Prostate gland (tissue), 2 donors: Measurements from ENCODE around the gene KDM4B. TPM values are rescaled to one million over a fixed set of nuclear protein-coding genes. Genes with fewer than 3 reads are reported as not detected.
A peak's percentile ranks its signal among the peaks of the same experiment; 100 is the strongest.

Experiments used
- DNase-seq: peaks from one replicate; pipeline ENCODE4 v3.0.0-alpha.2; 2019; ENCODE audit warnings: low spot score
- H3K27ac ChIP-seq, 2 donors: fragments of 200-600 bp; sonication (generic); 2 replicates each; pipeline ENCODE4 v1.5.1; 2017 to 2019
- H3K27me3 ChIP-seq: fragments of 200-600 bp; sonication (generic); replicated peaks from 2 replicates; pipeline ENCODE4 v1.5.1; 2019; ENCODE audit not compliant: insufficient read depth
- H3K36me3 ChIP-seq, 2 donors: fragments of 200-600 bp; sonication (generic); 1 replicate in 1 of 2; 2 replicates in 1 of 2; pipeline versions ENCODE4 v1.5.1 to v1.8.1; 2017 to 2019
- H3K4me1 ChIP-seq: fragments of 200-600 bp; sonication (generic); replicated peaks from 2 replicates; pipeline ENCODE4 v1.5.1; 2019
- H3K4me3 ChIP-seq, 2 donors: fragments of 200-600 bp; sonication (generic); 2 replicates each; pipeline ENCODE4 v1.5.1; 2017 to 2019
- H3K9me3 ChIP-seq: fragments of 200-600 bp; sonication (generic); 2 replicates; pipeline ENCODE4 v1.5.1; 2017
- POLR2A ChIP-seq: fragments of 450-650 bp; IDR thresholded peaks from one replicate; pipeline ENCODE4 v1.6.1; 2016; ENCODE audit warnings: antibody characterized with exemption, mild to moderate bottlenecking
- POLR2AphosphoS5 ChIP-seq: sonication (generic); formaldehyde crosslinking; IDR thresholded peaks from one replicate; pipeline ENCODE4 v1.6.1; 2017; ENCODE audit warnings: antibody characterized with exemption
- WGBS: methylation state at CpG from one replicate; pipeline ENCODE4 v1.1.5; 2018; 5-methylcytosine and 5-hydroxymethylcytosine counted together
- intact Hi-C: fragments of 100-400 bp; cut with DNase I; formaldehyde crosslinking; loops from one replicate; pipeline ENCODE4 v1.14.2; 2022
- total RNA-seq, 2 donors: library from RNA; depleted of rRNA; stranded (reverse); fragments of >200 nt; gene quantifications; one replicate each; pipeline ENCODE4 v1.1.0, GENCODE V29; 2016
- TF ChIP-seq, protein P1 (sequence below), 4 experiments: fragments of 200-600 bp in 2 of 4; fragments of 450-650 bp in 2 of 4; sonication (generic) in 2 of 4; IDR thresholded peaks; 1 replicate in 3 of 4; 2 replicates in 1 of 4; pipeline ENCODE4 v1.5.1; 2016 to 2019; ENCODE audit warnings: antibody characterized with exemption in 4 of 4, mild to moderate bottlenecking in 2 of 4, moderate library complexity in 2 of 4

Gene KDM4B
- total RNA-seq, 2 donors from 2014 or later: 74.6 to 136 TPM

DNA sequence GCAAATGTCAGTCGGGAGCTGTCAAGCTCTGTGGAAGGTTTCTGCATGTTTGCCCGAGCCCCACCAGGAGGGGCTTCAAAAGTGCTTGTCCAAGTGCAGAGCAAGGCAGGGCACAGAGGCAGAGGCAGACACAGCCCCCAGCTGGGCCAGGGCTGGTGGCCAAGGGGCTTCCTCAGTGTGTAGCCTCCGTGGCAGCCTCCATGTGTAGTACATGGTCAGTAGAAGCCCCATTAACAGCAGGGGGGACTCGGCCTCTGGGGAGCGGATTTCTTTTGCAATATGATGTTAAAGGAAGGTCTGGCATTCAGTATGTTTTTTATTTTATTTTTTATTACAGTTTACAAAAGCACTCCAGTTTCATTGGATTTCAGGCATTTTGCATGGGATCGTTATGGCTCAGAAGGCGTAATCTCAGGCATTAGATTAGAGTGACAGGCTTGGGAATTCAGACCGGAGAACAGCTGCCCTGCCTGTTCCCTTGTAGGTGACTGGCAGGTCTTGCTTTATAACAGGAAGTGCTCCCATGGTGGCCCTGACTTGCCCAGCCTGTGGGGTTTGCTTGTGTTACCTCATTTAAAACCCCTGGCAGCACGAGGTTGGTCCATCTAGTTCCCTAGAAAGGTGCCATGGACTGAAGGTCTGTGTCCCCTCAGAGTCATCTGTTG lies 129.2 kb downstream of the KDM4B start:
- Histone ChIP-seq H3K9me3 (no peaks in the 10 kb centered on the region), H3K4me1 (peaks cover 5% of the 10 kb centered on the region), H3K4me3 (no peak overlapping the region), H3K27ac (no peak overlapping the region), H3K36me3 (no peaks in the 10 kb centered on the region), H3K27me3 (no peaks in the 10 kb centered on the region)
- intact Hi-C loops: no loop called here
- TF ChIP-seq, protein P1, sequence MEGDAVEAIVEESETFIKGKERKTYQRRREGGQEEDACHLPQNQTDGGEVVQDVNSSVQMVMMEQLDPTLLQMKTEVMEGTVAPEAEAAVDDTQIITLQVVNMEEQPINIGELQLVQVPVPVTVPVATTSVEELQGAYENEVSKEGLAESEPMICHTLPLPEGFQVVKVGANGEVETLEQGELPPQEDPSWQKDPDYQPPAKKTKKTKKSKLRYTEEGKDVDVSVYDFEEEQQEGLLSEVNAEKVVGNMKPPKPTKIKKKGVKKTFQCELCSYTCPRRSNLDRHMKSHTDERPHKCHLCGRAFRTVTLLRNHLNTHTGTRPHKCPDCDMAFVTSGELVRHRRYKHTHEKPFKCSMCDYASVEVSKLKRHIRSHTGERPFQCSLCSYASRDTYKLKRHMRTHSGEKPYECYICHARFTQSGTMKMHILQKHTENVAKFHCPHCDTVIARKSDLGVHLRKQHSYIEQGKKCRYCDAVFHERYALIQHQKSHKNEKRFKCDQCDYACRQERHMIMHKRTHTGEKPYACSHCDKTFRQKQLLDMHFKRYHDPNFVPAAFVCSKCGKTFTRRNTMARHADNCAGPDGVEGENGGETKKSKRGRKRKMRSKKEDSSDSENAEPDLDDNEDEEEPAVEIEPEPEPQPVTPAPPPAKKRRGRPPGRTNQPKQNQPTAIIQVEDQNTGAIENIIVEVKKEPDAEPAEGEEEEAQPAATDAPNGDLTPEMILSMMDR (IDR thresholded peaks at IDR 0.05): no peak
- TF ChIP-seq POLR2A: no peak
- TF ChIP-seq POLR2AphosphoS5: no peak
- 81% methylated on average over 9 of the region's 9 CpGs for WGBS
- no peak for DNase-seq

DNA sequence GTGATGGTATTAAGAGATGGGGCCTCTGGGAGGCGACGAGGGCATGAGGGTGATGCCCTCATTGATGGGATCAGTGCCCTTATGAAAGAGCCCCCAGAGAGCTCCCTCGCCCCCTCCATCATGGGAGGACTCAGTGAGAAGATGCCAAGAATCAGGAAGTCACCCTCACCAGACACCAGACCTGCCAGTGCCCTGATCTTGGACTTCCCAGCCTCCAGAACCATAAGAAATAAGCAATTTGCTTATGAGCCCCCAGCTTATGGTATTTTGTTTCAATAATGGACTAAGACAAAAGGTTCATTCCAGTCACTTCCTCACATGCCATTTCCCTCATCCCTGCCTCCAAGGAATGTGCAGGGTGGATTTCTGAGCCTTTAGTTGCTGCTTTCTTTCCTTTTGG lies 129.7 kb downstream of the KDM4B start:
- TF ChIP-seq POLR2A: no peak
- TF ChIP-seq, protein P1 (IDR thresholded peaks at IDR 0.05): no peak
- no peak for DNase-seq
- intact Hi-C loops: no loop called here
- Histone ChIP-seq H3K4me1 (peaks cover 11% of the 10 kb centered on the region), H3K4me3 (no peak overlapping the region), H3K27me3 (no peaks in the 10 kb centered on the region), H3K36me3 (no peaks in the 10 kb centered on the region), H3K9me3 (no peaks in the 10 kb centered on the region), H3K27ac (no peak overlapping the region)
- 97% methylated on average over 3 of the region's 3 CpGs for WGBS

DNA sequence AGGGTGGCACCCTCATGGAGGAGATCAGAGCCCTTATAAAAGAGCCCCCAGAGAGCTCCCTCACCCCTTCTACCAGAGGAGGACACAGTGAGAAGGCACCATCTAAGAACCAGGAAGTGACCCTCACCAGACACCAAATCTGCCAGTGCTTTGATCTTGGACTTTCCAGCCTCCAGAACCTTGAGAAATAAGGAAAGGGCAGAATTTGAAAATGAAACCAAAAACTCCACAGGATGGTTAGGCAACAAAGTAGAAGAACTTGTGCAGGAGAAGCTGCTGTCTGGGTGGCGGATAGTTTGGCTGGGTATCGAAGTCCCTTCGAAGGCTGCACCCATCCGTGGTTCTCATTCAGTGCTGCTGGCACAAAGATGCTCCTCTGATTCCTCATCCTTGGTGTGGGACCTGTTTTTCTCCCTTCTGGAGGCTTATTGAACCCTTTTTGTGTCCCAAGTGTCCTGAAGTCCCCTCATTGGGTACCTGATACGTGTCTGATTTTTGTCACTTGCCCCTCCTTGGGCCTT lies 130.8 kb downstream of the KDM4B start:
- Histone ChIP-seq H3K9me3 (no peaks in the 10 kb centered on the region), H3K27me3 (no peaks in the 10 kb centered on the region), H3K27ac (no peak overlapping the region), H3K4me3 (no peak overlapping the region), H3K36me3 (no peaks in the 10 kb centered on the region), H3K4me1 (peaks cover 15% of the 10 kb centered on the region)
- TF ChIP-seq POLR2A: no peak
- TF ChIP-seq, protein P1 (IDR thresholded peaks at IDR 0.05): no peak
- no peak for TF ChIP-seq POLR2AphosphoS5
- 98% methylated on average over 5 of the region's 5 CpGs for WGBS
- DNase-seq: no peak
- intact Hi-C loops: no loop called here

DNA sequence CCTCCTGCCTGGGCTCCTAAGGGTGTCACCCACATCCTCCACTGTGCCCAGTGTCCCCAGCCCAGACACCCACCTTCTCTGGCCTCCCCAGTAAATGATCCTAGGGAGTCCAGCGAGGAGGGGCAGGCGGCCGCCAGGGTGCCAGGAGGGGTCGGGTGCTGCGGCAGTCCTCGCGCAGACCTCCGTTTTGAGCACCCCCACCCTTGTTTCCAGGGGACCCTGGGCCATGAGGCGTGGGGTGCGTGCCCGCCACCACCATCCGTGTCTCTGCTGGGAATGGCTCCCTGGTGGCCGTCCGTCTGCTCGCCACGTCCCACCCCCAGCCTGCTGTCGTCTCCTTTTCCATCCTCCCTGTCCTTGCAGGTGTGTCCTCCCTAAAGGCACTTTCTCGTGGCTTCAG lies 133.0 kb downstream of the KDM4B start:
- Histone ChIP-seq H3K27ac (no peak overlapping the region), H3K27me3 (no peaks in the 10 kb centered on the region), H3K36me3 (peaks cover 0 to 3% of the 10 kb centered on the region in 2 donors), H3K4me1 (peaks cover 15% of the 10 kb centered on the region), H3K9me3 (no peaks in the 10 kb centered on the region), H3K4me3 (no peak overlapping the region)
- whole genome bisulfite sequencing: 91% methylated on average over 18 of the region's 18 CpGs
- TF ChIP-seq POLR2AphosphoS5 (no peak), POLR2A (no peak)
- TF ChIP-seq, protein P1 (IDR thresholded peaks at IDR 0.05): no peak
- DNase-seq: no peak
- intact Hi-C loops: no loop called here

DNA sequence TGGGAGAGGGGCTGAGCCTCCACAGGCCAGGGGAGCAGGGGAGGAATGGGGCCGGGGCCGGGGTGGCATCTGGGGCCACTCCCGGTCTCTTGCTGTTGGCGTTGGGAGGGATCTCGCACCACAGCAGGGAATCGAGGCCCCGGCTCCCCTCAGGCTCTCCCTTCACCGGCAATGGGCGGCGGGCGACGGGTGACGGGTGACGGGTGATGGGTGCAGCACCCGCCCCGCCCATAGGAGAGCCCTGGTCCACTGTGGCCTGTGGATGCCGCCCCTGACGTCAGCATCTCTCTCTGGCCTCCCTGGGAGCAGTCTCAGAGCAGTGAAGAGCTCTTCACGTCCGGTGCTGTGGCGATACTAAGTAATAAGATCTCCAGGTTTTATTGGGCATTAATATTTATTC lies 133.6 kb downstream of the KDM4B start:
- intact Hi-C loops: no loop called here
- Histone ChIP-seq H3K9me3 (no peaks in the 10 kb centered on the region), H3K4me1 (peaks cover 15% of the 10 kb centered on the region), H3K27ac (peak overlapping the region; percentile 61 to 63), H3K4me3 (no peak overlapping the region), H3K27me3 (no peaks in the 10 kb centered on the region), H3K36me3 (peaks cover 0 to 3% of the 10 kb centered on the region in 2 donors)
- TF ChIP-seq POLR2A: no peak
- TF ChIP-seq POLR2AphosphoS5: no peak
- TF ChIP-seq, protein P1 (IDR thresholded peaks at IDR 0.05): no peak
- 79% methylated on average over 13 of the region's 21 CpGs for WGBS
- no peak for DNase-seq
